HepG2 (cell line): ENCODE measurements around the gene C6orf136.

Experiments used
- BRCA1 ChIP-seq: sonication (generic); formaldehyde crosslinking; IDR thresholded peaks from 2 replicates; pipeline ENCODE4 v1.4.0; 2020; ENCODE audit warnings: missing genetic modification reagents
- EZH2 ChIP-seq: conservative IDR thresholded peaks from 2 replicates; pipeline ENCODE4 v1.6.1; 2012; ENCODE audit warnings: mild to moderate bottlenecking, low read depth, low read length, moderate library complexity
- KDM5B ChIP-seq: sonication (generic); formaldehyde crosslinking; IDR thresholded peaks from 2 replicates; pipeline ENCODE4 v1.4.0; 2020; ENCODE audit warnings: missing genetic modification reagents, mild to moderate bottlenecking, borderline replicate concordance
- SP4 ChIP-seq: sonication (generic); formaldehyde crosslinking; IDR thresholded peaks from 2 replicates; pipeline ENCODE4 v1.8.1; 2023; ENCODE audit warnings: mild to moderate bottlenecking, missing genetic modification reagents
- TP53 ChIP-seq: sonication (generic); formaldehyde crosslinking; conservative IDR thresholded peaks from 2 replicates; pipeline ENCODE4 v1.4.0; 2020; ENCODE audit warnings: missing genetic modification reagents
- ZNF672 ChIP-seq: sonication (generic); formaldehyde crosslinking; IDR thresholded peaks from 2 replicates; pipeline ENCODE4 v1.8.1; 2022; ENCODE audit warnings: missing genetic modification reagents
- TF ChIP-seq, protein P1 (sequence below): sonication (generic); formaldehyde crosslinking; IDR thresholded peaks from 2 replicates; pipeline ENCODE4 v1.5.0; 2020; ENCODE audit warnings: missing genetic modification reagents, mild to moderate bottlenecking, borderline replicate concordance
- TF ChIP-seq, protein P2 (sequence below): sonication (generic); formaldehyde crosslinking; IDR thresholded peaks from 2 replicates; pipeline ENCODE4 v1.5.1; 2020; ENCODE audit warnings: mild to moderate bottlenecking, missing genetic modification reagents, moderate library complexity
- TF ChIP-seq, protein P3 (sequence below): sonication (generic); formaldehyde crosslinking; IDR thresholded peaks from 2 replicates; pipeline ENCODE4 v1.5.1; 2020; ENCODE audit warnings: mild to moderate bottlenecking, missing genetic modification reagents, borderline replicate concordance
- TF ChIP-seq, protein P4 (sequence below): sonication (generic); formaldehyde crosslinking; IDR thresholded peaks from 2 replicates; pipeline ENCODE4 v1.5.0; 2020; ENCODE audit warnings: mild to moderate bottlenecking, missing genetic modification reagents, moderate library complexity
- TF ChIP-seq, protein P5 (sequence below): sonication (generic); formaldehyde crosslinking; IDR thresholded peaks from 2 replicates; pipeline ENCODE4 v1.4.0; 2020; ENCODE audit warnings: missing genetic modification reagents
- TF ChIP-seq, protein P6 (sequence below): sonication (generic); formaldehyde crosslinking; IDR thresholded peaks from 2 replicates; pipeline ENCODE4 v1.4.0; 2020; ENCODE audit warnings: missing genetic modification reagents

DNA sequence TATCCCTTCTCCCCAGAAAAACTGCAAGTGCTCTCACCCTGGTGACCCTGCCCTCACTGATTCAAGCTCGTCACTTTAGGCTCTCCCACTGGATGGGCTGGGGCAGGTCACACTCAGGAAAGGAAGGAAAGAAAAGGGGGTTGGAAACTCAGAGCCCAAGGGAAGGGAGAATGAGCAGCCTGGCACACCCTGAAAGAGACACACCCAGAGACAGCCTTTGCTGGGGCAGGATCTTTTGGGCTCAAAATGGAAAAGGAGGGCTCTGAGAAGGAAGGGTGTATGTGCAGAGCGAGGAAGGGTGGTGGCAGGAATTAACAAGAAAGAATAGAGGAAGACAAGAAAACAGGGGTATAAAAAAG lies 37.0 kb downstream of the C6orf136 start:
- TF ChIP-seq, protein P1, sequence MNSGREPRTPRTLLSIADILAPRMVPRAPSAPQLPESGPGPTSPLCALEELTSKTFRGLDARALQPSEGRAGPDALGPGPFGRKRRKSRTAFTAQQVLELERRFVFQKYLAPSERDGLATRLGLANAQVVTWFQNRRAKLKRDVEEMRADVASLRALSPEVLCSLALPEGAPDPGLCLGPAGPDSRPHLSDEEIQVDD (CRISPR knock-in tag): no peak
- TF ChIP-seq, protein P2, sequence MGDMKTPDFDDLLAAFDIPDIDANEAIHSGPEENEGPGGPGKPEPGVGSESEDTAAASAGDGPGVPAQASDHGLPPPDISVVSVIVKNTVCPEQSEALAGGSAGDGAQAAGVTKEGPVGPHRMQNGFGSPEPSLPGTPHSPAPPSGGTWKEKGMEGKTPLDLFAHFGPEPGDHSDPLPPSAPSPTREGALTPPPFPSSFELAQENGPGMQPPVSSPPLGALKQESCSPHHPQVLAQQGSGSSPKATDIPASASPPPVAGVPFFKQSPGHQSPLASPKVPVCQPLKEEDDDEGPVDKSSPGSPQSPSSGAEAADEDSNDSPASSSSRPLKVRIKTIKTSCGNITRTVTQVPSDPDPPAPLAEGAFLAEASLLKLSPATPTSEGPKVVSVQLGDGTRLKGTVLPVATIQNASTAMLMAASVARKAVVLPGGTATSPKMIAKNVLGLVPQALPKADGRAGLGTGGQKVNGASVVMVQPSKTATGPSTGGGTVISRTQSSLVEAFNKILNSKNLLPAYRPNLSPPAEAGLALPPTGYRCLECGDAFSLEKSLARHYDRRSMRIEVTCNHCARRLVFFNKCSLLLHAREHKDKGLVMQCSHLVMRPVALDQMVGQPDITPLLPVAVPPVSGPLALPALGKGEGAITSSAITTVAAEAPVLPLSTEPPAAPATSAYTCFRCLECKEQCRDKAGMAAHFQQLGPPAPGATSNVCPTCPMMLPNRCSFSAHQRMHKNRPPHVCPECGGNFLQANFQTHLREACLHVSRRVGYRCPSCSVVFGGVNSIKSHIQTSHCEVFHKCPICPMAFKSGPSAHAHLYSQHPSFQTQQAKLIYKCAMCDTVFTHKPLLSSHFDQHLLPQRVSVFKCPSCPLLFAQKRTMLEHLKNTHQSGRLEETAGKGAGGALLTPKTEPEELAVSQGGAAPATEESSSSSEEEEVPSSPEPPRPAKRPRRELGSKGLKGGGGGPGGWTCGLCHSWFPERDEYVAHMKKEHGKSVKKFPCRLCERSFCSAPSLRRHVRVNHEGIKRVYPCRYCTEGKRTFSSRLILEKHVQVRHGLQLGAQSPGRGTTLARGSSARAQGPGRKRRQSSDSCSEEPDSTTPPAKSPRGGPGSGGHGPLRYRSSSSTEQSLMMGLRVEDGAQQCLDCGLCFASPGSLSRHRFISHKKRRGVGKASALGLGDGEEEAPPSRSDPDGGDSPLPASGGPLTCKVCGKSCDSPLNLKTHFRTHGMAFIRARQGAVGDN (CRISPR knock-in tag): no peak
- TF ChIP-seq, protein P3, sequence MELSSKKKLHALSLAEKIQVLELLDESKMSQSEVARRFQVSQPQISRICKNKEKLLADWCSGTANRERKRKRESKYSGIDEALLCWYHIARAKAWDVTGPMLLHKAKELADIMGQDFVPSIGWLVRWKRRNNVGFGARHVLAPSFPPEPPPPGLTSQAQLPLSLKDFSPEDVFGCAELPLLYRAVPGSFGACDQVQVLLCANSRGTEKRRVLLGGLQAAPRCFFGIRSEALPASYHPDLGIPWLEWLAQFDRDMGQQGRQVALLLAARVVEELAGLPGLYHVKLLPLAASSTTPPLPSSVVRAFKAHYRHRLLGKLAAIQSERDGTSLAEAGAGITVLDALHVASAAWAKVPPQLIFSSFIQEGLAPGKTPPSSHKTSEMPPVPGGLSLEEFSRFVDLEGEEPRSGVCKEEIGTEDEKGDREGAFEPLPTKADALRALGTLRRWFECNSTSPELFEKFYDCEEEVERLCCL (CRISPR knock-in tag): no peak
- TF ChIP-seq, protein P4, sequence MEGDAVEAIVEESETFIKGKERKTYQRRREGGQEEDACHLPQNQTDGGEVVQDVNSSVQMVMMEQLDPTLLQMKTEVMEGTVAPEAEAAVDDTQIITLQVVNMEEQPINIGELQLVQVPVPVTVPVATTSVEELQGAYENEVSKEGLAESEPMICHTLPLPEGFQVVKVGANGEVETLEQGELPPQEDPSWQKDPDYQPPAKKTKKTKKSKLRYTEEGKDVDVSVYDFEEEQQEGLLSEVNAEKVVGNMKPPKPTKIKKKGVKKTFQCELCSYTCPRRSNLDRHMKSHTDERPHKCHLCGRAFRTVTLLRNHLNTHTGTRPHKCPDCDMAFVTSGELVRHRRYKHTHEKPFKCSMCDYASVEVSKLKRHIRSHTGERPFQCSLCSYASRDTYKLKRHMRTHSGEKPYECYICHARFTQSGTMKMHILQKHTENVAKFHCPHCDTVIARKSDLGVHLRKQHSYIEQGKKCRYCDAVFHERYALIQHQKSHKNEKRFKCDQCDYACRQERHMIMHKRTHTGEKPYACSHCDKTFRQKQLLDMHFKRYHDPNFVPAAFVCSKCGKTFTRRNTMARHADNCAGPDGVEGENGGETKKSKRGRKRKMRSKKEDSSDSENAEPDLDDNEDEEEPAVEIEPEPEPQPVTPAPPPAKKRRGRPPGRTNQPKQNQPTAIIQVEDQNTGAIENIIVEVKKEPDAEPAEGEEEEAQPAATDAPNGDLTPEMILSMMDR (CRISPR knock-in tag): no peak
- TF ChIP-seq, protein P5, sequence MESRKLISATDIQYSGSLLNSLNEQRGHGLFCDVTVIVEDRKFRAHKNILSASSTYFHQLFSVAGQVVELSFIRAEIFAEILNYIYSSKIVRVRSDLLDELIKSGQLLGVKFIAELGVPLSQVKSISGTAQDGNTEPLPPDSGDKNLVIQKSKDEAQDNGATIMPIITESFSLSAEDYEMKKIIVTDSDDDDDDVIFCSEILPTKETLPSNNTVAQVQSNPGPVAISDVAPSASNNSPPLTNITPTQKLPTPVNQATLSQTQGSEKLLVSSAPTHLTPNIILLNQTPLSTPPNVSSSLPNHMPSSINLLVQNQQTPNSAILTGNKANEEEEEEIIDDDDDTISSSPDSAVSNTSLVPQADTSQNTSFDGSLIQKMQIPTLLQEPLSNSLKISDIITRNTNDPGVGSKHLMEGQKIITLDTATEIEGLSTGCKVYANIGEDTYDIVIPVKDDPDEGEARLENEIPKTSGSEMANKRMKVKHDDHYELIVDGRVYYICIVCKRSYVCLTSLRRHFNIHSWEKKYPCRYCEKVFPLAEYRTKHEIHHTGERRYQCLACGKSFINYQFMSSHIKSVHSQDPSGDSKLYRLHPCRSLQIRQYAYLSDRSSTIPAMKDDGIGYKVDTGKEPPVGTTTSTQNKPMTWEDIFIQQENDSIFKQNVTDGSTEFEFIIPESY (CRISPR knock-in tag): no peak
- TF ChIP-seq EZH2 (no peak), TP53 (CRISPR knock-in tag) (no peak), SP4 (no peak), KDM5B (CRISPR knock-in tag) (no peak), ZNF672 (CRISPR knock-in tag) (no peak), BRCA1 (CRISPR knock-in tag) (no peak)
- TF ChIP-seq, protein P6, sequence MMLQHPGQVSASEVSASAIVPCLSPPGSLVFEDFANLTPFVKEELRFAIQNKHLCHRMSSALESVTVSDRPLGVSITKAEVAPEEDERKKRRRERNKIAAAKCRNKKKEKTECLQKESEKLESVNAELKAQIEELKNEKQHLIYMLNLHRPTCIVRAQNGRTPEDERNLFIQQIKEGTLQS: no peak
